Activated B cell treated with CpG ODN at 0.5 μM for 24 hours (primary cell): Measurements from ENCODE around the gene IFT57. TPM values are rescaled to one million over a fixed set of nuclear protein-coding genes. Genes with fewer than 3 reads are reported as not detected.
"Not testable (repeated sequence)": the region's sequence is repeated elsewhere in the genome, so short reads cannot be mapped to it uniquely, and the experiment has no call there.

Experiments
- ATAC-seq: fragments of 200-7000 bp; cut with Tn5 transposase; one replicate; pipeline ENCODE4 v1.10.0; 2021; ENCODE audit warnings: low read depth, mild to moderate bottlenecking, moderate library complexity
- CTCF ChIA-PET: fragments of 350-600 bp; sonication (Branson Sonifier 250); formaldehyde crosslinking; loops from one replicate; lab custom pipeline; 2021; ENCODE audit warnings: antibody characterized with exemption; lab: Charles Lee
- POLR2A ChIA-PET: fragments of 350-600 bp; sonication (Branson Sonifier 250); formaldehyde crosslinking; loops from one replicate; lab custom pipeline; 2021; ENCODE audit warnings: antibody characterized with exemption; lab: Charles Lee
- DNase-seq: peaks from one replicate; pipeline ENCODE4 v3.0.0; 2022
- H3K27ac Mint-ChIP-seq: one replicate; pipeline ENCODE4 v1.8.0; 2020; ENCODE audit warnings: mixed read lengths
- H3K27me3 Mint-ChIP-seq: one replicate; pipeline ENCODE4 v1.8.0; 2021; ENCODE audit warnings: mixed read lengths
- H3K36me3 Mint-ChIP-seq: one replicate; pipeline ENCODE4 v1.8.0; 2021; ENCODE audit warnings: low read depth, mixed read lengths
- H3K4me1 Mint-ChIP-seq: one replicate; pipeline ENCODE4 v1.8.0; 2021; ENCODE audit warnings: mixed read lengths
- H3K4me3 Mint-ChIP-seq: one replicate; pipeline ENCODE4 v1.8.0; 2020; ENCODE audit warnings: mild to moderate bottlenecking, mixed read lengths
- H3K9me3 Mint-ChIP-seq: one replicate; pipeline ENCODE4 v1.8.0; 2020; ENCODE audit warnings: mixed read lengths
- intact Hi-C: fragments of 100-400 bp; cut with micrococcal nuclease; formaldehyde crosslinking; loops from one replicate; pipeline ENCODE4 v1.15.1; 2024
- total RNA-seq: library from RNA; stranded (reverse); gene quantifications from 2 replicates; pipeline ENCODE4 v1.2.3, GENCODE V29; 2022
- TF ChIP-seq, protein P1 (sequence below): fragments of 200-600 bp; IDR thresholded peaks from one replicate; pipeline ENCODE4 v1.8.0; 2022; ENCODE audit warnings: antibody characterized with exemption, mild to moderate bottlenecking

Gene IFT57
- total RNA-seq, 1 donor from 2014 or later = 63.2 TPM

DNA sequence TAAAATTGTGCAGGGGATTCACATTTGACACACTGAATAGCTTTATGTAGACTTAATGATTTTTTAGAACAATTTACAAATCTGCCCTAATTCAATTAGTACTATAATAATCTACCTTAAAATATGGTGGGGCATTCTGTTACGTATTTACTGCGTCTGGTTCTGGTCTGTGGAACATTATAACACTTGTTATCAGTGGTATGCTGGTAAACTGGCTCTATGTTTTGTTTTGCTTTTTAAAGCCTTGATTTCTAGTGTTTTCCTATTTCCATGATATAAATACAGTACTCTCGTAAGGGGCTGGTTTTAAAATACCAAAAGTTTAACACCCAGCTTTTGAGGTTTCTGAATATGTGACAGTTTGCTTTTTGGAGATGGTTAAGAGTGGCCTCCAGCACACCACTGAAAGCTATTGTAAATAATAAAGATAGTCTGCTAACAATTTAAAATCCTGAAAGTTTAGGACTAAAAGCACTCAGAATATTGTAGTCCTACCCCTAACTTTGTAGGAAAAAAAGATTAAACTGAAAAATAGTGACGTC lies 65.8 kb downstream of the IFT57 start:
- Mint-ChIP-seq H3K9me3 (peaks cover 8% of the 10 kb centered on the region), H3K4me3 (no peak overlapping the region), H3K4me1 (peaks cover 39% of the 10 kb centered on the region), H3K27ac (no peak overlapping the region), H3K27me3 (no peaks in the 10 kb centered on the region), H3K36me3 (peaks cover 24% of the 10 kb centered on the region)
- DNase-seq (no peak), ATAC-seq (no peak)
- TF ChIP-seq, protein P1, sequence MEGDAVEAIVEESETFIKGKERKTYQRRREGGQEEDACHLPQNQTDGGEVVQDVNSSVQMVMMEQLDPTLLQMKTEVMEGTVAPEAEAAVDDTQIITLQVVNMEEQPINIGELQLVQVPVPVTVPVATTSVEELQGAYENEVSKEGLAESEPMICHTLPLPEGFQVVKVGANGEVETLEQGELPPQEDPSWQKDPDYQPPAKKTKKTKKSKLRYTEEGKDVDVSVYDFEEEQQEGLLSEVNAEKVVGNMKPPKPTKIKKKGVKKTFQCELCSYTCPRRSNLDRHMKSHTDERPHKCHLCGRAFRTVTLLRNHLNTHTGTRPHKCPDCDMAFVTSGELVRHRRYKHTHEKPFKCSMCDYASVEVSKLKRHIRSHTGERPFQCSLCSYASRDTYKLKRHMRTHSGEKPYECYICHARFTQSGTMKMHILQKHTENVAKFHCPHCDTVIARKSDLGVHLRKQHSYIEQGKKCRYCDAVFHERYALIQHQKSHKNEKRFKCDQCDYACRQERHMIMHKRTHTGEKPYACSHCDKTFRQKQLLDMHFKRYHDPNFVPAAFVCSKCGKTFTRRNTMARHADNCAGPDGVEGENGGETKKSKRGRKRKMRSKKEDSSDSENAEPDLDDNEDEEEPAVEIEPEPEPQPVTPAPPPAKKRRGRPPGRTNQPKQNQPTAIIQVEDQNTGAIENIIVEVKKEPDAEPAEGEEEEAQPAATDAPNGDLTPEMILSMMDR = no peak
- ChIA-PET POLR2A (interaction anchor here (1.1 kb wide), 2 partner anchors 22 to 67 kb away, joined by 3 read pairs; no protein-coding TSS in a partner anchor), CTCF (no interaction called here)
- intact Hi-C loops = no loop called here

DNA sequence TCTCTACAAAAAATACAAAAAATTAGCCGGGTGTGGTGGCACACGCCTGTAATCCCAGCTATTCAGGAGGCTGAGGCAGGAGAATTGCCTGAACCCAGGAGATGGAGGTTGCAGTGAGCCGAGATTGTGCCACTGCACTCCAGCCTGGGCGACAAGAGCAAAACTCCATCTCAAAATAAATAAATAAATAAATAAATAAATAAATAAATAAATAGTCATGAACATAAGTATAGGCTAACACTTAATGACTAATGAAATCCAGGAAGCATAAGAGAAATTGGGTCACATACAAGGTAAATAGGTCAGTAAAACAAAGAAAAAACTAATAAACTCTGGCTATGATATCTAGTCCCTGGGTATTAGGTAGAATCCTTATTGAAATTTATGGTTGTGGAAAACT lies 66.6 kb downstream of the IFT57 start:
- DNase-seq, intact Hi-C loops, H3K9me3 Mint-ChIP-seq, H3K4me3 Mint-ChIP-seq, H3K27ac Mint-ChIP-seq, ATAC-seq, CTCF ChIA-PET, H3K27me3 Mint-ChIP-seq: not testable (repeated sequence)
- H3K4me1 Mint-ChIP-seq = peaks cover 36% of the 10 kb centered on the region
- peaks cover 18% of the 10 kb centered on the region for H3K36me3 Mint-ChIP-seq
- POLR2A ChIA-PET = interaction anchor here (1.1 kb wide), 1 partner anchor 21 kb away, joined by 3 read pairs; no protein-coding TSS in a partner anchor

DNA sequence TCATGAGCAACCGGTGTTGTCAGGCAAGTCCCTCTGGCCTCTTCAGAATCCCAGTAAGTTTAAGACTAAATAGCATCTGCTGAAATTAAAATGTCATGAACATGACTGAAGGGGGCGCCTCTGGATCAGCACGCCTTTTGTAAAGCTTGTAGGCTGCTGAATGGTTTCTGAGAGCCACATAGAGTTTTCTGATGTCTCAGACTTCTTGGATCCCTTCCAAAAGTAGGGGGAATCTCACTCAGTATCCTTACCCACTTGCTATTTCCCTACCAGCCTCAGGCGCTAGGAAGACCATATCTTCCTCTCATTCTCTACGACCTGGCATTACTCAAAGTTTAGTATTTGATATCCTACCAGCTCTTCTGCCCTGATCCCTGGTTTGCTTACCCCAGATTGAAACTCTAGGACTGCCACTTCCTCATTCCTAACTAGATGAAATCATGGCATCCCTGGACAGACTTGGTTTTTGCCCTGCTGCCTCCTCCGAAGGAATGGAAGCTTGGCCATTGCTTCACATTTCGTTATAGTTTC lies 68.7 kb downstream of the IFT57 start:
- Mint-ChIP-seq H3K9me3 (peaks cover 8% of the 10 kb centered on the region), H3K27ac (no peak overlapping the region), H3K36me3 (peaks cover 6% of the 10 kb centered on the region), H3K4me3 (no peak overlapping the region), H3K27me3 (no peaks in the 10 kb centered on the region), H3K4me1 (peaks cover 25% of the 10 kb centered on the region)
- ChIA-PET CTCF (interaction anchor here (1.3 to 1.4 kb wide), 2 partner anchors 162 to 324 kb away, joined by 3 to 6 read pairs; no protein-coding TSS in a partner anchor), POLR2A (interaction anchor here (0.6 to 1.2 kb wide), 3 partner anchors 12 to 64 kb away, joined by 3 read pairs; no protein-coding TSS in a partner anchor)
- no peak for ATAC-seq
- no peak for DNase-seq
- TF ChIP-seq, protein P1 = no peak
- intact Hi-C loops = no loop called here

DNA sequence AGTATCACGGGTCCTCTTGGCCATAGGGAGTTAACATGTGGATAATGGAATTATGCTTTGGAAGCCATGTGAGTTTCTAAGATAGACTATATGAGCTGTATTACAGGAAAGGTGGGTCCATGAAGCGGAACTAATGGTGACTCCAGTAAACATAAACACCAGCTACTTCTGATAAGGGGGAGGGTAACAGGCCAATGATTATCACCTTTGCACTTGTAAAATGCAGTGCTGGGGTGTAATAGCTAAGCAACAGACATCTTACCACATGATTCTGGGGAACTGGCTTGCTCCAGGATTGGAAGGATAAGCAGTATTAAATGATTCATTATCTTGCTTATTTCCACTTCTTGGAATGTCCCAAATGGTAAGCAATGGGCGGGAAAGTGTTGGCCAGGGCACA lies 70.0 kb downstream of the IFT57 start:
- Mint-ChIP-seq H3K9me3 (peaks cover 8% of the 10 kb centered on the region), H3K27ac (no peak overlapping the region), H3K4me1 (peaks cover 16% of the 10 kb centered on the region), H3K4me3 (no peak overlapping the region), H3K27me3 (no peaks in the 10 kb centered on the region), H3K36me3 (peaks cover 7% of the 10 kb centered on the region)
- TF ChIP-seq, protein P1 = no peak
- DNase-seq (no peak), ATAC-seq (no peak)
- ChIA-PET CTCF (interaction anchor here (1.4 kb wide), 1 partner anchor 27 kb away, joined by 3 read pairs; no protein-coding TSS in a partner anchor), POLR2A (interaction anchor here (0.5 kb wide), 1 partner anchor 53 kb away, joined by 6 read pairs; no protein-coding TSS in a partner anchor)
- intact Hi-C loops = no loop called here

DNA sequence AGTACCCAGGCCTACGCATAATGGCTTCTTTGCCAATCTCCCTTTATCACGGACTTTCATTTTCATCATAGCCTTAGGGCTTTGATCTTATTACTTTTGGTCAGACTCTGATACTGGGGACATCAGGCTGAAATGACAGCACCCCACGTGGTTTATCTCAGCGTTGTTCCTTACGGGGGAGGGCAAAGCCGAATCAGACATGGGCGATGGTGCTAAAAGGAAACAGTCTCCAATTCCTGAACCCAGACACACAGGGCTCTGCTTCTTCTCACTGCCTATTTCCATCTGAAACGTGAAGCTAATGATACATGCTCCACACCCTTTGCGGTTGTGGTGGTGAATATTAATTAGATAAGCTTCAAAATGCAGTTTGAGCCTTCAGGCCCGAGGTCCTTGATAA lies 72.0 kb downstream of the IFT57 start:
- Mint-ChIP-seq H3K4me3 (no peak overlapping the region), H3K27me3 (no peaks in the 10 kb centered on the region), H3K36me3 (peaks cover 17% of the 10 kb centered on the region), H3K4me1 (peaks cover 14% of the 10 kb centered on the region), H3K27ac (no peak overlapping the region), H3K9me3 (peaks cover 11% of the 10 kb centered on the region)
- DNase-seq (no peak), ATAC-seq (no peak)
- ChIA-PET CTCF (no interaction called here), POLR2A (no interaction called here)
- intact Hi-C loops = no loop called here
- TF ChIP-seq, protein P1 = no peak
